HEK293 (cell line): ENCODE data around the gene CSDE1.
"Not testable (repeated sequence)": the region's sequence is repeated elsewhere in the genome, so short reads cannot be mapped to it uniquely, and the experiment has no call there.

Source experiments
- CTCF ChIA-PET: fragments of 350-600 bp; formaldehyde crosslinking; extraction: SDS; loops from one replicate; lab custom pipeline; 2021; ENCODE audit warnings: antibody characterized with exemption; lab: Yijun Ruan, JAX
- POLR2A ChIA-PET: fragments of 300-600 bp; formaldehyde crosslinking; extraction: SDS; loops from one replicate; lab custom pipeline; 2020; ENCODE audit warnings: antibody characterized with exemption, inconsistent platforms; lab: Yijun Ruan, JAX
- H3K27ac ChIP-seq: fragments of 200-500 bp; sonication (Bioruptor generic); 2 replicates; pipeline ENCODE4 v1.5.1; 2014; ENCODE audit warnings: low read depth, low read length, control low read depth, inconsistent platforms; ENCODE audit errors: extremely low read depth
- H3K36me3 ChIP-seq, 2 experiments: fragments of 200-500 bp in 1 of 2; sonication (Bioruptor generic) in 1 of 2; 1 replicate in 1 of 2; 2 replicates in 1 of 2; pipeline ENCODE4 v1.5.1; 2014 to 2017; ENCODE audit warnings: inconsistent platforms in 2 of 2, low read length in 2 of 2; ENCODE audit not compliant: control insufficient read depth in 2 of 2, insufficient read depth in 1 of 2
- H3K4me1 ChIP-seq: fragments of 200-500 bp; sonication (Bioruptor generic); 2 replicates; pipeline ENCODE4 v1.5.1; 2014; ENCODE audit warnings: mild to moderate bottlenecking, low read length, inconsistent platforms; ENCODE audit not compliant: control insufficient read depth, insufficient read depth
- H3K4me3 ChIP-seq: 2 replicates; pipeline ENCODE4 v1.5.1; 2011; ENCODE audit warnings: low read depth, mild to moderate bottlenecking, control low read depth, low read length, moderate library complexity
- H3K9me3 ChIP-seq: fragments of 200-500 bp; sonication (Bioruptor generic); 2 replicates; pipeline ENCODE4 v1.5.1; 2014; ENCODE audit warnings: low read depth, low read length, inconsistent platforms; ENCODE audit not compliant: control insufficient read depth, insufficient read depth
- ATF2 ChIP-seq: fragments of 450-650 bp; formaldehyde crosslinking; IDR thresholded peaks from 2 replicates; pipeline ENCODE4 v1.5.1; 2016; ENCODE audit warnings: missing biosample characterization, missing genetic modification characterization, low read depth
- KLF1 ChIP-seq: fragments of 450-650 bp; formaldehyde crosslinking; IDR thresholded peaks from 2 replicates; pipeline ENCODE4 v1.5.1; 2016; ENCODE audit warnings: missing biosample characterization, missing genetic modification characterization
- SCRT1 ChIP-seq: fragments of 450-650 bp; formaldehyde crosslinking; IDR thresholded peaks from 2 replicates; pipeline ENCODE4 v1.5.1; 2016; ENCODE audit warnings: missing biosample characterization, missing genetic modification characterization, borderline replicate concordance
- ZEB2 ChIP-seq: fragments of 450-650 bp; formaldehyde crosslinking; IDR thresholded peaks from 2 replicates; pipeline ENCODE4 v1.5.1; 2016; ENCODE audit warnings: missing biosample characterization, missing genetic modification characterization
- ZNF19 ChIP-seq: fragments of 450-650 bp; formaldehyde crosslinking; IDR thresholded peaks from 2 replicates; pipeline ENCODE4; 2016; ENCODE audit warnings: missing biosample characterization, missing genetic modification characterization, low read depth
- ZNF23 ChIP-seq: fragments of 450-650 bp; formaldehyde crosslinking; IDR thresholded peaks from 2 replicates; pipeline ENCODE4 v1.5.1; 2016; ENCODE audit warnings: missing biosample characterization, missing genetic modification characterization, borderline replicate concordance
- ZNF302 ChIP-seq: fragments of 450-650 bp; formaldehyde crosslinking; IDR thresholded peaks from 2 replicates; pipeline ENCODE4 v1.5.1; 2016; ENCODE audit warnings: missing biosample characterization, missing genetic modification characterization, low read depth
- ZNF341 ChIP-seq: fragments of 450-650 bp; formaldehyde crosslinking; IDR thresholded peaks from 2 replicates; pipeline ENCODE4; 2016; ENCODE audit warnings: low read depth, missing biosample characterization, missing genetic modification characterization
- ZNF561 ChIP-seq: fragments of 450-650 bp; IDR thresholded peaks from 2 replicates; pipeline ENCODE4 v1.5.1; 2018; ENCODE audit warnings: missing biosample characterization, missing genetic modification characterization, borderline replicate concordance
- ZNF768 ChIP-seq: fragments of 450-650 bp; formaldehyde crosslinking; IDR thresholded peaks from 2 replicates; pipeline ENCODE4 v1.5.1; 2018; ENCODE audit warnings: missing biosample characterization, mild to moderate bottlenecking, missing genetic modification characterization
- TF ChIP-seq, protein P1 (sequence below): fragments of 450-650 bp; formaldehyde crosslinking; IDR thresholded peaks from 2 replicates; pipeline ENCODE4 v1.5.1; 2016; ENCODE audit warnings: missing biosample characterization, missing genetic modification characterization
- TF ChIP-seq, protein P2 (sequence below): fragments of 450-650 bp; formaldehyde crosslinking; IDR thresholded peaks from 2 replicates; pipeline ENCODE4 v1.5.1; 2016; ENCODE audit warnings: missing biosample characterization, missing genetic modification characterization

The CSDE1 gene

GRCh38 chr1:114803001-114803400, 45.2 kb upstream of the CSDE1 start:
- Histone ChIP-seq H3K36me3 (no peaks in the 10 kb centered on the region), H3K9me3 (no peaks in the 10 kb centered on the region), H3K27ac (no peak overlapping the region), H3K4me3 (no peak overlapping the region), H3K4me1 (no peaks in the 10 kb centered on the region)
- POLR2A ChIA-PET: no interaction called here
- no peak for TF ChIP-seq ZNF19
- TF ChIP-seq ATF2: no peak
- no peak for TF ChIP-seq KLF1
- TF ChIP-seq ZNF302: no peak
- no peak for TF ChIP-seq ZEB2 (tag by site-specific recombination)
- CTCF ChIA-PET: no interaction called here

DNA sequence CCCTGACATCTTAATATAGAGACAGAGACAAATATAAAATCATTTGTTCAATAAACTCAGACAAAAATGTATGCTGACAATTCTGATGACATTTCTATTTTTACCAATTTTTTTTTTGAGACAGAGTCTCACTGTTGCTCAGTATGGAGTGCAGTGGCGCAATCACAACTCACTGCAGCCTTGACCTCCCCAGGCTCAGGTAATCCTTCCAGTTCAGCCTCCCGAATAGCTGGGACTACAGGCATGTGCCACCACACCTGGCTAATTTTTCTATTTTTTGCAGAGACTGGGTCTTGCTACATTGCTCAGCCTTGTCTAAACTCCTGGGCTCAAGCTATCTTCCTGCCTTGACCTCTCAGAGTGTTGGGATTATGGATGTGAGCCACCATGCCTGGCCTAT, 36.3 kb upstream of the CSDE1 start:
- Histone ChIP-seq H3K4me1 (no peaks in the 10 kb centered on the region), H3K27ac (no peak overlapping the region)
- TF ChIP-seq ZNF23 (tag by site-specific recombination) (no peak), SCRT1 (no peak), ZNF19 (no peak), ZNF561 (tag by site-specific recombination) (no peak), ZNF768 (tag by site-specific recombination) (no peak)
- TF ChIP-seq, protein P1, sequence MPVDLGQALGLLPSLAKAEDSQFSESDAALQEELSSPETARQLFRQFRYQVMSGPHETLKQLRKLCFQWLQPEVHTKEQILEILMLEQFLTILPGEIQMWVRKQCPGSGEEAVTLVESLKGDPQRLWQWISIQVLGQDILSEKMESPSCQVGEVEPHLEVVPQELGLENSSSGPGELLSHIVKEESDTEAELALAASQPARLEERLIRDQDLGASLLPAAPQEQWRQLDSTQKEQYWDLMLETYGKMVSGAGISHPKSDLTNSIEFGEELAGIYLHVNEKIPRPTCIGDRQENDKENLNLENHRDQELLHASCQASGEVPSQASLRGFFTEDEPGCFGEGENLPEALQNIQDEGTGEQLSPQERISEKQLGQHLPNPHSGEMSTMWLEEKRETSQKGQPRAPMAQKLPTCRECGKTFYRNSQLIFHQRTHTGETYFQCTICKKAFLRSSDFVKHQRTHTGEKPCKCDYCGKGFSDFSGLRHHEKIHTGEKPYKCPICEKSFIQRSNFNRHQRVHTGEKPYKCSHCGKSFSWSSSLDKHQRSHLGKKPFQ (tag by site-specific recombination): no peak
- TF ChIP-seq, protein P2, sequence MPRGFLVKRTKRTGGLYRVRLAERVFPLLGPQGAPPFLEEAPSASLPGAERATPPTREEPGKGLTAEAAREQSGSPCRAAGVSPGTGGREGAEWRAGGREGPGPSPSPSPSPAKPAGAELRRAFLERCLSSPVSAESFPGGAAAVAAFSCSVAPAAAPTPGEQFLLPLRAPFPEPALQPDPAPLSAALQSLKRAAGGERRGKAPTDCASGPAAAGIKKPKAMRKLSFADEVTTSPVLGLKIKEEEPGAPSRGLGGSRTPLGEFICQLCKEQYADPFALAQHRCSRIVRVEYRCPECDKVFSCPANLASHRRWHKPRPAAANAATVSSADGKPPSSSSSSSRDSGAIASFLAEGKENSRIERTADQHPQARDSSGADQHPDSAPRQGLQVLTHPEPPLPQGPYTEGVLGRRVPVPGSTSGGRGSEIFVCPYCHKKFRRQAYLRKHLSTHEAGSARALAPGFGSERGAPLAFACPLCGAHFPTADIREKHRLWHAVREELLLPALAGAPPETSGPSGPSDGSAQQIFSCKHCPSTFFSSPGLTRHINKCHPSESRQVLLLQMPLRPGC (tag by site-specific recombination): no peak
- TF ChIP-seq, all 188 proteins: peak for 0
- no peaks in the 10 kb centered on the region for H3K9me3 ChIP-seq
- no peak overlapping the region for H3K4me3 ChIP-seq
- ChIA-PET CTCF (no interaction called here), POLR2A (no interaction called here)
- H3K36me3 ChIP-seq: no peaks in the 10 kb centered on the region

GRCh38 chr1:114790581-114790980, 32.8 kb upstream of the CSDE1 start:
- H3K27ac ChIP-seq, H3K4me1 ChIP-seq, POLR2A ChIA-PET, H3K36me3 ChIP-seq, H3K9me3 ChIP-seq, H3K4me3 ChIP-seq, CTCF ChIA-PET: not testable (repeated sequence)

DNA sequence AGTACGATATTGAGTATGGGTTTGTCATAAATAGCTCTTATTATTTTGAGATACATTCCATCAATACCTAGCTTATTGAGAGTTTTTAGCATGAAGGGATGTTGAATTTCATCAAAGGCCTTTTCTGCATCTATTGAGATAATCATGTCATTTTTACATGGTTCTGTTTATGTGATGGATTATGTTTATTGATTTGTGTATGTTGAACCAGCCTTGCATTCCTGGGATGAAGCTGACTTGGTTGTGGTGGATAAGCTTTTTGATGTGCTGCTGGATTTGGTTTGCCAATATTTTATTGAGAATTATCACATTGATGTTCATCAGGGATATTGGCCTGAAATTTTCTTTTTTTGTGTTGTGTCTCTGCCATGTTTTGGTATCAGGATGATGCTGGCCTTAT, 28.7 kb upstream of the CSDE1 start:
- H3K4me3 ChIP-seq, POLR2A ChIA-PET, H3K4me1 ChIP-seq, H3K36me3 ChIP-seq, H3K9me3 ChIP-seq, H3K27ac ChIP-seq, CTCF ChIA-PET: not testable (repeated sequence)

DNA sequence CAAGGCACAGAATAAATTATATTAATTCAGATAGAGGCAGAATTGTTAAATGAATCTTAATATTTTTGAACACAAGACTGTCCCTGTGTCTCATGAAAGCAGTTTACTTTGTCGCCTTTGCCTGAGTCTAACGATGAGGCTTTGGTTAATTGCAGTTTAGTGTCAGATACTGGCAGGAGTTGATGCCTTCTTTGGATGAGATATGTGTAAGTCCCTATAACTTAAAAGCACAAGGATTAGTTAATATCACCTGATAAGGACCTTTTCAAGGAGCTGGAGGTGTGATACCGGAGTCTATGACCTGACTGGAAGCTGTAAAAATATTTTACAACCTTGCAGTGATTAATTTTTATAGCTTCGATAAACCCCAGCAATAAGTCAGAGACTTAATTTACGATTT, 24.7 kb upstream of the CSDE1 start:
- POLR2A ChIA-PET: no interaction called here
- Histone ChIP-seq H3K36me3 (peaks cover 3 to 18% of the 10 kb centered on the region in 2 experiments; a peak in 2 of 3 replicates), H3K9me3 (no peaks in the 10 kb centered on the region), H3K4me1 (no peaks in the 10 kb centered on the region), H3K27ac (no peak overlapping the region), H3K4me3 (no peak overlapping the region)
- CTCF ChIA-PET: interaction anchor here (0.6 kb wide), 1 partner anchor 1560 kb away, joined by 3 read pairs; no protein-coding TSS in a partner anchor
- TF ChIP-seq ZNF341 (tag by site-specific recombination): no peak
